Aorta (tissue), 5 donors: ENCODE measurements around the gene CTIF. TPM values are rescaled to one million over a fixed set of nuclear protein-coding genes. Genes with fewer than 3 reads are reported as not detected.

Experiments
- ATAC-seq: fragments of 200-7000 bp; cut with Tn5 transposase; one replicate; pipeline ENCODE4 v1.9.1; 2022; ENCODE audit warnings: moderate library complexity; ENCODE audit not compliant: low FRiP score
- DNase-seq, 2 donors: peaks; one replicate each; pipeline ENCODE4 v3.0.0-alpha.2; 2020
- H3K27ac ChIP-seq, 2 donors: one replicate each; pipeline ENCODE4 v1.5.1; 2013; ENCODE audit warnings: low read length in 2 of 2, mild to moderate bottlenecking in 2 of 2, moderate library complexity in 2 of 2, control low read depth in 1 of 2, inconsistent platforms in 1 of 2, low read depth in 1 of 2
- H3K27me3 ChIP-seq, 2 donors: one replicate each; pipeline ENCODE4 v1.6.1; 2013; ENCODE audit warnings: control low read depth in 1 of 2, low read length in 1 of 2, mild to moderate bottlenecking in 1 of 2, moderate library complexity in 1 of 2; ENCODE audit not compliant: insufficient read depth in 2 of 2, control insufficient read depth in 1 of 2
- H3K36me3 ChIP-seq, 2 donors: one replicate each; pipeline ENCODE4 v1.6.1; 2013; ENCODE audit warnings: control low read depth in 1 of 2, low read length in 1 of 2, mild to moderate bottlenecking in 1 of 2; ENCODE audit not compliant: insufficient read depth in 2 of 2, control insufficient read depth in 1 of 2
- H3K4me1 ChIP-seq, 2 donors: one replicate each; pipeline ENCODE4 v1.6.1; 2013; ENCODE audit warnings: low read length in 2 of 2, control low read depth in 1 of 2, mild to moderate bottlenecking in 1 of 2, moderate library complexity in 1 of 2; ENCODE audit not compliant: insufficient read depth in 2 of 2, control insufficient read depth in 1 of 2
- H3K4me3 ChIP-seq, 2 donors: one replicate each; pipeline ENCODE4 v1.5.1; 2013; ENCODE audit warnings: low read length in 2 of 2, control low read depth in 1 of 2, mild to moderate bottlenecking in 1 of 2
- H3K9me3 ChIP-seq: one replicate; pipeline ENCODE4 v1.6.1; 2013; ENCODE audit warnings: mild to moderate bottlenecking, low read length; ENCODE audit not compliant: control insufficient read depth
- WGBS, 2 donors: extraction: QIAGEN DNeasy Blood & Tissue Kit; methylation state at CpG; one replicate each; pipeline ENCODE4 v1.1.7; 2013; 5-methylcytosine and 5-hydroxymethylcytosine counted together
- intact Hi-C, 2 donors: fragments of 100-400 bp; cut with DNase I; formaldehyde crosslinking; loops; one replicate each; pipeline versions ENCODE4 v1.14.2 to v1.15.0; 2022
- polyA plus RNA-seq, 2 donors: library from polyadenylated mRNA; stranded (reverse); fragments of 200-250 nt; gene quantifications; one replicate each; pipeline ENCODE4 v1.2.3, GENCODE V29; 2013
- total RNA-seq, 2 donors: library from RNA; stranded (reverse); fragmentation: NEBNext Ultra II Directional; extraction: Animal tissue kit (Norgen Biotek cat#: 25700); gene quantifications; one replicate each; pipeline ENCODE4 v1.2.1, GENCODE V29; 2021
- donor health status: healthy with polysubstance abuse.
- donor health status: Bipolar disorder and iron deficiency.
- donor health status: DM: no; HTN: no; CAD: no.
- donor health status: DM: no; HTN: no; CAD: no.
- donor health status: DM: yes; HTN: yes; CAD: no.

The CTIF gene
- total and polyA plus RNA-seq, 4 donors: 14.4 to 113 (median 93.4) TPM

- intact Hi-C loops: loop anchor here (5.0 to 10.0 kb wide), 2 partner anchors 60 to 273 kb away; no protein-coding TSS in a partner anchor
- Histone ChIP-seq H3K4me1 (no peaks in the 10 kb centered on the region), H3K27ac (no peak overlapping the region), H3K36me3 (no peaks in the 10 kb centered on the region), H3K9me3 (no peaks in the 10 kb centered on the region), H3K27me3 (no peaks in the 10 kb centered on the region), H3K4me3 (no peak overlapping the region)
- no peak for DNase-seq
- WGBS, 2 donors: 46 to 61% methylated on average over 22 of the region's 22 CpGs
- peak; percentile 23 for ATAC-seq
Observed at GRCh38 chr18:48771641-48772375, 233.0 kb downstream of the CTIF start.

GRCh38 chr18:48772457-48772856, 233.6 kb downstream of the CTIF start:
- ATAC-seq (no peak), DNase-seq (no peak)
- no peaks in the 10 kb centered on the region for H3K4me1 ChIP-seq
- intact Hi-C loops: loop anchor here (5.0 to 10.0 kb wide), 2 partner anchors 60 to 272 kb away; no protein-coding TSS in a partner anchor
- H3K27ac ChIP-seq: no peak overlapping the region
- H3K27me3 ChIP-seq: no peaks in the 10 kb centered on the region
- H3K36me3 ChIP-seq: no peaks in the 10 kb centered on the region
- no peak overlapping the region for H3K4me3 ChIP-seq
- no peaks in the 10 kb centered on the region for H3K9me3 ChIP-seq

- intact Hi-C loops: loop anchor here (5.0 to 10.0 kb wide), 2 partner anchors 62 to 271 kb away; no protein-coding TSS in a partner anchor
- Histone ChIP-seq H3K4me1 (no peaks in the 10 kb centered on the region), H3K4me3 (no peak overlapping the region), H3K36me3 (no peaks in the 10 kb centered on the region), H3K9me3 (no peaks in the 10 kb centered on the region), H3K27ac (no peak overlapping the region), H3K27me3 (no peaks in the 10 kb centered on the region)
- ATAC-seq (no peak), DNase-seq (no peak)
- WGBS, 2 donors: 95 to 96% methylated on average over 6 of the region's 6 CpGs
Observed at GRCh38 chr18:48773821-48774220, 235.0 kb downstream of the CTIF start.

- H3K4me3 ChIP-seq: no peak overlapping the region
- no peaks in the 10 kb centered on the region for H3K36me3 ChIP-seq
- H3K4me1 ChIP-seq: no peaks in the 10 kb centered on the region
- intact Hi-C loops: loop anchor here (5.0 to 10.0 kb wide), 4 partner anchors 63 to 402 kb away; no protein-coding TSS in a partner anchor
- no peaks in the 10 kb centered on the region for H3K27me3 ChIP-seq
- WGBS, 2 donors: 89 to 97% methylated on average over 5 of the region's 5 CpGs
- ATAC-seq: no peak
- DNase-seq: no peak
- H3K27ac ChIP-seq: no peak overlapping the region
- no peaks in the 10 kb centered on the region for H3K9me3 ChIP-seq
Observed at GRCh38 chr18:48774941-48775340, 236.1 kb downstream of the CTIF start.

- no peaks in the 10 kb centered on the region for H3K9me3 ChIP-seq
- no peak for ATAC-seq
- no peaks in the 10 kb centered on the region for H3K4me1 ChIP-seq
- WGBS, 2 donors: 75 to 77% methylated on average over 12 of the region's 12 CpGs
- H3K27me3 ChIP-seq: no peaks in the 10 kb centered on the region
- no peak overlapping the region for H3K4me3 ChIP-seq
- no peaks in the 10 kb centered on the region for H3K36me3 ChIP-seq
- no peak for DNase-seq
- intact Hi-C loops: loop anchor here (5.0 to 10.0 kb wide), 3 partner anchors 167 to 402 kb away; no protein-coding TSS in a partner anchor
- no peak overlapping the region for H3K27ac ChIP-seq
Observed at GRCh38 chr18:48775372-48776155, 236.7 kb downstream of the CTIF start.

GRCh38 chr18:48776156-48776555, 237.3 kb downstream of the CTIF start:
- Histone ChIP-seq H3K4me3 (no peak overlapping the region), H3K27ac (no peak overlapping the region), H3K36me3 (no peaks in the 10 kb centered on the region), H3K4me1 (no peaks in the 10 kb centered on the region), H3K27me3 (no peaks in the 10 kb centered on the region), H3K9me3 (no peaks in the 10 kb centered on the region)
- WGBS, 2 donors: 94 to 96% methylated on average over 5 of the region's 5 CpGs
- DNase-seq (no peak), ATAC-seq (no peak)
- intact Hi-C loops: loop anchor here (5.0 to 10.0 kb wide), 3 partner anchors 166 to 401 kb away; no protein-coding TSS in a partner anchor

- no peaks in the 10 kb centered on the region for H3K27me3 ChIP-seq
- H3K36me3 ChIP-seq: no peaks in the 10 kb centered on the region
- no peak for DNase-seq
- no peak overlapping the region for H3K27ac ChIP-seq
- H3K9me3 ChIP-seq: no peaks in the 10 kb centered on the region
- no peak for ATAC-seq
- 88 to 89% methylated on average over 6 of the region's 6 CpGs for WGBS, 2 donors
- intact Hi-C loops: loop anchor here (5.0 to 10.0 kb wide), 3 partner anchors 166 to 401 kb away; no protein-coding TSS in a partner anchor
- no peak overlapping the region for H3K4me3 ChIP-seq
- no peaks in the 10 kb centered on the region for H3K4me1 ChIP-seq
Observed at GRCh38 chr18:48776641-48777025, 237.8 kb downstream of the CTIF start.

- Histone ChIP-seq H3K4me3 (no peak overlapping the region), H3K27me3 (no peaks in the 10 kb centered on the region), H3K4me1 (no peaks in the 10 kb centered on the region), H3K36me3 (no peaks in the 10 kb centered on the region), H3K9me3 (no peaks in the 10 kb centered on the region), H3K27ac (no peak overlapping the region)
- DNase-seq: peak; percentile 75 to 85
- 37 to 39% methylated on average over 13 of the region's 13 CpGs for WGBS, 2 donors
- peak; percentile 55 for ATAC-seq
- intact Hi-C loops: loop anchor here (5.0 to 10.0 kb wide), 3 partner anchors 165 to 400 kb away; no protein-coding TSS in a partner anchor
Observed at GRCh38 chr18:48777026-48777743, 238.4 kb downstream of the CTIF start.
